Mesothelial cell of epicardium (in vitro differentiated cells): ENCODE results near the gene HDGFL2. TPM values are rescaled to one million over a fixed set of nuclear protein-coding genes. Genes with fewer than 3 reads are reported as not detected.

Experiments
- DNase-seq, 2 experiments: peaks; one replicate each; pipeline ENCODE4 v3.0.0; 2021; ENCODE audit warnings: low spot score in 2 of 2; ENCODE audit not compliant: unreplicated experiment in 2 of 2
- H3K27ac Mint-ChIP-seq: 2 replicates; pipeline ENCODE4 v1.8.0; 2021; ENCODE audit warnings: mixed read lengths
- H3K27me3 Mint-ChIP-seq: 2 replicates; pipeline ENCODE4 v1.8.0; 2021; ENCODE audit warnings: low read depth, mixed read lengths
- H3K36me3 Mint-ChIP-seq: 2 replicates; pipeline ENCODE4 v1.8.0; 2021; ENCODE audit warnings: mixed read lengths
- H3K4me1 Mint-ChIP-seq: 2 replicates; pipeline ENCODE4 v1.8.0; 2021; ENCODE audit warnings: mixed read lengths
- H3K4me3 Mint-ChIP-seq: 2 replicates; pipeline ENCODE4 v1.8.0; 2021; ENCODE audit warnings: mild to moderate bottlenecking, moderate library complexity, mixed read lengths
- H3K9me3 Mint-ChIP-seq: 2 replicates; pipeline ENCODE4 v1.8.0; 2021; ENCODE audit warnings: mixed read lengths
- CTCF ChIP-seq: fragments of 200-600 bp; sonication (generic); IDR thresholded peaks from one replicate; pipeline ENCODE4 v1.5.0; 2021; ENCODE audit warnings: antibody characterized with exemption; ENCODE audit not compliant: unreplicated experiment
- total RNA-seq: library from RNA; stranded (reverse); gene quantifications from 3 replicates; pipeline ENCODE4 v1.2.1, GENCODE V29; 2021

Gene HDGFL2
- total RNA-seq, 1 donor from 2014 or later = 91.3 TPM

- H3K9me3 Mint-ChIP-seq = no peaks in the 10 kb centered on the region
- H3K27ac Mint-ChIP-seq = no peak overlapping the region
- TF ChIP-seq CTCF = no peak
- DNase-seq = no peak
- peaks cover 4% of the 10 kb centered on the region for H3K4me1 Mint-ChIP-seq
- H3K27me3 Mint-ChIP-seq = peaks cover 14% of the 10 kb centered on the region
- H3K36me3 Mint-ChIP-seq = no peaks in the 10 kb centered on the region
- no peak overlapping the region for H3K4me3 Mint-ChIP-seq
These were observed 59.6 kb downstream of the HDGFL2 start for GRCh38 chr19:4531562-4532165.

GRCh38 chr19:4533334-4533733 is 61.2 kb downstream of the HDGFL2 start:
- no peak overlapping the region for H3K27ac Mint-ChIP-seq
- no peaks in the 10 kb centered on the region for H3K9me3 Mint-ChIP-seq
- no peaks in the 10 kb centered on the region for H3K36me3 Mint-ChIP-seq
- no peak for DNase-seq
- no peak for TF ChIP-seq CTCF
- H3K4me3 Mint-ChIP-seq = no peak overlapping the region
- H3K4me1 Mint-ChIP-seq = peaks cover 4% of the 10 kb centered on the region
- peaks cover 14% of the 10 kb centered on the region for H3K27me3 Mint-ChIP-seq

DNA sequence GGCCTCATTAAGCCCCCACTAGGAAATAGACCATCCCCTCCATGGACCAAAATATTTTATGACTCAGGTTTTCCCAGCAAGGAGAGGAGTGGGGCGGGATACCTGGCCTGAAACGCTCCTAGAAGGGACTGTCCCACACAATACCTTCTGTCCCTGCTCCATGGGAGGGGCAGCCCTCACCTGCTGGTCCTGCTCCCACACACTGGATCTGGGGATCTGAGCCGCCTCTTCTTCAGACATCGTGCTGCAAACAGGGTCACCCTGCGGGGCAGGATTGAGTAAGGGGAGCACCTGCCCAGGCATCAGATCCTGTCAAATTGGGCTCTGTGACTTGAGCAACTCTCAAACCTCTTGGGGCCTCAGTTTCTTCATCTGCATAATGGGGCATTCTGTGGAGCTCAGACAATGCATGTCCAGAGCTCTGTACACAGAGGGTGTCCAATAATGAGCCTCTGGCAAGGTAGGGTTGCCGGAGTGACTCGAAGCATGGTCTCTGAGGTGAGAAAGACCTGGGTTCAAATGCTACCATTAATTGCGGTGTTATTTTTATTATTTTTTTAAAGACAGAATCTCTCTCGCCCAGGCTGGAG is 61.8 kb downstream of the HDGFL2 start:
- no peak overlapping the region for H3K27ac Mint-ChIP-seq
- no peak for DNase-seq
- no peak overlapping the region for H3K4me3 Mint-ChIP-seq
- peaks cover 14% of the 10 kb centered on the region for H3K27me3 Mint-ChIP-seq
- peaks cover 4% of the 10 kb centered on the region for H3K4me1 Mint-ChIP-seq
- H3K9me3 Mint-ChIP-seq = no peaks in the 10 kb centered on the region
- no peak for TF ChIP-seq CTCF
- H3K36me3 Mint-ChIP-seq = no peaks in the 10 kb centered on the region

DNA sequence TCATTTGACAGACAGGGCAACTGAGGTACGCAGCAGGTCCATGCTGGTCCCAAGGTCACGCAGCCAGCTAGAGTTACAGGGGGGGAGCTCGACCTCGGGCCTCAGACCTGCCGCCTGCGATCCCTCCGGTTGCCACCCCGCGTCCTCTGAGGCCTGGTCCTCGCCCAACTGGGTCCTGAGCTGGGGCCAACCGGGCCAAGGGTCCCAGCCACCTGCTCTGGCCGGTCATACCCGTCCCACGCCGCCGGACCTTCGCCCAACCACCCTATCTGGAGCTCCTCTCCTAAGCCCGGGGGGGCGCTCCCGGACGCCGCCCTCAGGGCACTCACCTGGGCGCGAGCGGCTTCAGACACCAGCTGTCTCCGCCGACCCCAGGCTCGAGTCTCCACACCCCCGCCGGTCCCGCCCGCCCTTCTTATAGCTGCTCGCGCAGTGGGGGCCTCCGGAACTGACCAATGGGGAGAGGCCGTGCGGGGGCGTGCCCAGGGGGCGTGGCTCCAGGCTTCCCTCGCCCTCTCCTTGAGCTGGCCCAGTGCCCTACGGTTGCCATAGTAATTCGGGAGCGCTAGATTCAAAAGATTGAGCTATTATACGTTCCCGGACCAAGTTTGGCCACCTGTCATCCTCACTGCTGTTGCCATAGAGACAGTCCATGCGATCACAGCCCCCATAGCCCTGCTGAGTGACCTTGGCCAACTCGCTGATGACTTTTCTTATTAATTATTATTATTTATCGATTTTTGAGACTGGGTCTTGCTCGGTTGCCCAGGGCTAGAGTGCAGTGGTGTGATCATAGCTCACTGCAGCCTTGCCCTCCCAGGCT is 63.0 kb downstream of the HDGFL2 start, which contains the start of gene PLIN5:
PLIN5 (minus strand) TSS at position 389 of the 823 bp plus-strand sequence. CDS start 1,150 bp downstream, outside the sequence.
- TF ChIP-seq CTCF = no peak
- Mint-ChIP-seq H3K4me1 (peaks cover 4% of the 10 kb centered on the region), H3K27me3 (peaks cover 14% of the 10 kb centered on the region), H3K4me3 (no peak within 1 kb of the TSS), H3K27ac (no peak within 1 kb of the TSS), H3K9me3 (no peaks in the 10 kb centered on the region), H3K36me3 (no peaks in the 10 kb centered on the region)
- DNase-seq = peak; percentile 77 to 80

DNA sequence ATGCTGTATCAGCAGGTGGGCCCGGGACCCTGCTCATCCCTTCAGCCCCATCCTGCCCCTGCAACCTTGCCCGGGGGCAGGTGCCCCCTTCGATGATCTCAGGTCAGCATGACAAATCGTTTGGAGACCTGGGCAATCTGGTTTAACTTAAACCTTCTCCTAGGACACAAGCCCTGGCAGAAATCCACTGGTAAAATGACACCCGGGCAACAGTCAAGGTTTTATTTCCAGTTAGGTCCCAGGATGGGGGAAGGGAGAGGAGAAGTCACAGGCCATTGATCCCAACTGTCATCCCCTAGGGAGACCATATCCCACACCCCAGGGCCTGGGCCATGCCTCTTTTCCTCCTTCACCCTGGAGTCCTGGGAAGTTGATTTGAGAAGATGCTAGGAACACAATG is 64.7 kb downstream of the HDGFL2 start:
- H3K36me3 Mint-ChIP-seq = no peaks in the 10 kb centered on the region
- no peak for DNase-seq

More for the DNA sequence above, 64.7 kb downstream of the HDGFL2 start:
- no peak for TF ChIP-seq CTCF
- H3K27me3 Mint-ChIP-seq = peaks cover 13% of the 10 kb centered on the region
- H3K27ac Mint-ChIP-seq = no peak overlapping the region
- no peaks in the 10 kb centered on the region for H3K9me3 Mint-ChIP-seq
- H3K4me3 Mint-ChIP-seq = no peak overlapping the region
- H3K4me1 Mint-ChIP-seq = peaks cover 4% of the 10 kb centered on the region
